Measurements from ENCODE around the gene GLRA2.

GRCh38 chrX:14564058-14564457, 34.7 kb downstream of the GLRA2 start:
- TF ChIP-seq EZH2 (IDR thresholded peaks at IDR 0.05; ENCODE audit: borderline replicate concordance, low read length), result no peak
- TF ChIP-seq, protein P1, sequence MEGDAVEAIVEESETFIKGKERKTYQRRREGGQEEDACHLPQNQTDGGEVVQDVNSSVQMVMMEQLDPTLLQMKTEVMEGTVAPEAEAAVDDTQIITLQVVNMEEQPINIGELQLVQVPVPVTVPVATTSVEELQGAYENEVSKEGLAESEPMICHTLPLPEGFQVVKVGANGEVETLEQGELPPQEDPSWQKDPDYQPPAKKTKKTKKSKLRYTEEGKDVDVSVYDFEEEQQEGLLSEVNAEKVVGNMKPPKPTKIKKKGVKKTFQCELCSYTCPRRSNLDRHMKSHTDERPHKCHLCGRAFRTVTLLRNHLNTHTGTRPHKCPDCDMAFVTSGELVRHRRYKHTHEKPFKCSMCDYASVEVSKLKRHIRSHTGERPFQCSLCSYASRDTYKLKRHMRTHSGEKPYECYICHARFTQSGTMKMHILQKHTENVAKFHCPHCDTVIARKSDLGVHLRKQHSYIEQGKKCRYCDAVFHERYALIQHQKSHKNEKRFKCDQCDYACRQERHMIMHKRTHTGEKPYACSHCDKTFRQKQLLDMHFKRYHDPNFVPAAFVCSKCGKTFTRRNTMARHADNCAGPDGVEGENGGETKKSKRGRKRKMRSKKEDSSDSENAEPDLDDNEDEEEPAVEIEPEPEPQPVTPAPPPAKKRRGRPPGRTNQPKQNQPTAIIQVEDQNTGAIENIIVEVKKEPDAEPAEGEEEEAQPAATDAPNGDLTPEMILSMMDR (conservative IDR thresholded peaks at IDR 0.05 in 1 of 2, IDR thresholded peaks at IDR 0.05 in 1 of 2; ENCODE audit: extremely low read depth in 1 of 2, insufficient read depth in 1 of 2, low read depth in 1 of 2, low read length in 2 of 2), result no peak

Measured in mammary epithelial cell (primary cell).